ENCODE data around the gene ACOT13. TPM values are rescaled to one million over a fixed set of nuclear protein-coding genes. Genes with fewer than 3 reads are reported as not detected.
"Not testable (repeated sequence)": the region's sequence is repeated elsewhere in the genome, so short reads cannot be mapped to it uniquely, and the experiment has no call there.

ACOT13 gene
- total and polyA plus RNA-seq, 9 donors: 3.4 to 32.2 (median 9.8) TPM

GRCh38 chr6:24630856-24631505 lies 35.9 kb upstream of the ACOT13 start:
- Histone ChIP-seq H3K9me3 (no peaks in the 10 kb centered on the region), H3K27ac (no peak overlapping the region), H3K36me3 (no peaks in the 10 kb centered on the region), H3K4me3 (no peak overlapping the region), H3K27me3 (no peaks in the 10 kb centered on the region), H3K4me1 (ENCODE audit: insufficient read depth) (no peaks in the 10 kb centered on the region)
- 72 to 77% (median 74%) methylated on average over 5 of the region's 5 CpGs for WGBS, 3 donors
- TF ChIP-seq POLR2A (IDR thresholded peaks at IDR 0.05): no peak
- intact Hi-C loops (cut with DNase I): no loop called here
- DNase-seq: no peak

- no peak overlapping the region for H3K27ac ChIP-seq
- no peaks in the 10 kb centered on the region for H3K4me1 ChIP-seq (ENCODE audit: insufficient read depth)
- no peaks in the 10 kb centered on the region for H3K27me3 ChIP-seq
- DNase-seq: no peak
- TF ChIP-seq POLR2A (IDR thresholded peaks at IDR 0.05): no peak
- no peak for TF ChIP-seq CTCF (IDR thresholded peaks at IDR 0.05)
- TF ChIP-seq EP300 (IDR thresholded peaks at IDR 0.05): no peak
- no peaks in the 10 kb centered on the region for H3K9me3 ChIP-seq
- H3K4me3 ChIP-seq: no peak overlapping the region
- intact Hi-C loops (cut with DNase I): no loop called here
- no peaks in the 10 kb centered on the region for H3K36me3 ChIP-seq
- 36 to 56% (median 48%) methylated on average over 5 of the region's 5 CpGs for WGBS, 3 donors
Observed at GRCh38 chr6:24631671-24632070, 35.2 kb upstream of the ACOT13 start.

- no peaks in the 10 kb centered on the region for H3K36me3 ChIP-seq
- 6 to 10% (median 7%) methylated on average over 1 of the region's 1 CpG for WGBS, 3 donors
- TF ChIP-seq POLR2A (IDR thresholded peaks at IDR 0.05) (no peak), EP300 (IDR thresholded peaks at IDR 0.05) (no peak), CTCF (IDR thresholded peaks at IDR 0.05) (no peak)
- DNase-seq: no peak
- no peak overlapping the region for H3K27ac ChIP-seq
- no peaks in the 10 kb centered on the region for H3K9me3 ChIP-seq
- no peaks in the 10 kb centered on the region for H3K27me3 ChIP-seq
- H3K4me3 ChIP-seq: no peak overlapping the region
- intact Hi-C loops (cut with DNase I): no loop called here
- H3K4me1 ChIP-seq (ENCODE audit: insufficient read depth): no peaks in the 10 kb centered on the region
Observed at GRCh38 chr6:24632573-24632972, 34.3 kb upstream of the ACOT13 start.

GRCh38 chr6:24636681-24637080 lies 30.2 kb upstream of the ACOT13 start:
- no peaks in the 10 kb centered on the region for H3K27me3 ChIP-seq
- H3K27ac ChIP-seq: no peak overlapping the region
- intact Hi-C loops (cut with DNase I): no loop called here
- no peaks in the 10 kb centered on the region for H3K36me3 ChIP-seq
- no peak for DNase-seq
- no peaks in the 10 kb centered on the region for H3K4me1 ChIP-seq (ENCODE audit: insufficient read depth)
- H3K4me3 ChIP-seq: no peak overlapping the region
- H3K9me3 ChIP-seq: no peaks in the 10 kb centered on the region
- TF ChIP-seq POLR2A (IDR thresholded peaks at IDR 0.05) (no peak), CTCF (IDR thresholded peaks at IDR 0.05) (no peak), EP300 (IDR thresholded peaks at IDR 0.05) (no peak)

- Histone ChIP-seq H3K9me3 (no peaks in the 10 kb centered on the region), H3K36me3 (no peaks in the 10 kb centered on the region), H3K4me1 (ENCODE audit: insufficient read depth) (no peaks in the 10 kb centered on the region), H3K27ac (no peak overlapping the region), H3K4me3 (no peak overlapping the region), H3K27me3 (no peaks in the 10 kb centered on the region)
- TF ChIP-seq POLR2A (IDR thresholded peaks at IDR 0.05): no peak
- no peak for TF ChIP-seq CTCF (IDR thresholded peaks at IDR 0.05)
- TF ChIP-seq EP300 (IDR thresholded peaks at IDR 0.05): no peak
- WGBS, 3 donors: 94 to 98% (median 94%) methylated on average over 1 of the region's 1 CpG
- no peak for DNase-seq
- intact Hi-C loops (cut with DNase I): no loop called here
Observed at GRCh38 chr6:24640166-24640565, 26.7 kb upstream of the ACOT13 start.

GRCh38 chr6:24640631-24641030 lies 26.2 kb upstream of the ACOT13 start:
- intact Hi-C loops (cut with DNase I); H3K4me3 ChIP-seq; H3K36me3 ChIP-seq; H3K9me3 ChIP-seq; H3K4me1 ChIP-seq (ENCODE audit: insufficient read depth); H3K27me3 ChIP-seq; H3K27ac ChIP-seq; DNase-seq: not testable (repeated sequence)
- 77 to 93% (median 91%) methylated on average over 5 of the region's 5 CpGs for WGBS, 3 donors
